A673 (cell line): Measurements from ENCODE around the gene FGD6.

ENCODE experiments used
- EZH2 ChIP-seq: fragments of 200-600 bp; sonication (generic); IDR thresholded peaks from 2 replicates; pipeline ENCODE4 v1.6.1; 2017; ENCODE audit warnings: borderline replicate concordance, low read depth, mild to moderate bottlenecking, mixed read lengths, antibody characterized with exemption, low read length; ENCODE audit not compliant: poor library complexity, severe bottlenecking
- TF ChIP-seq, protein P1 (sequence below): fragments of 300-800, 200-600 bp; sonication (generic); conservative IDR thresholded peaks from 2 replicates; pipeline ENCODE4 v1.5.1; 2017; ENCODE audit warnings: low read depth, mild to moderate bottlenecking, antibody characterized with exemption, low read length, moderate library complexity, mixed read lengths

DNA sequence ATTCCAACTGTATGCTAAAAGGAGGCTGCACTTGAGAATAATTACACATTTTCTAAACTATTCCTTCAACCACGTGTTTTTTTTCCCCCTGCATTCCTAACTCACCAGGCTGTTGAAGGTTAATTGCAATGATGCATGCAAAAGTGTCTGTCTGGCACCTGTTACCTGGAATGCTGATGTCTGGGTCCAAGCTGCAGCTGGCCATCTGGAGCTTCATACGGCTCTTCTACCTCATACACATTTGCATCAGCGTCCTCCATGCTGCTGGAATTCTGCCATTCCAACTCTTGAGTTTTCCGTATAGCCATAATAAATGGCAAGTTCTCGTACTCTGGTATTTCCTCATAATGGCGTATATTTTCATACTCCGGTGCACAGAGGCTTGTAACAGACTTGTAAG is 8.6 kb downstream of the FGD6 start:
- TF ChIP-seq EZH2: no peak
- TF ChIP-seq, protein P1, sequence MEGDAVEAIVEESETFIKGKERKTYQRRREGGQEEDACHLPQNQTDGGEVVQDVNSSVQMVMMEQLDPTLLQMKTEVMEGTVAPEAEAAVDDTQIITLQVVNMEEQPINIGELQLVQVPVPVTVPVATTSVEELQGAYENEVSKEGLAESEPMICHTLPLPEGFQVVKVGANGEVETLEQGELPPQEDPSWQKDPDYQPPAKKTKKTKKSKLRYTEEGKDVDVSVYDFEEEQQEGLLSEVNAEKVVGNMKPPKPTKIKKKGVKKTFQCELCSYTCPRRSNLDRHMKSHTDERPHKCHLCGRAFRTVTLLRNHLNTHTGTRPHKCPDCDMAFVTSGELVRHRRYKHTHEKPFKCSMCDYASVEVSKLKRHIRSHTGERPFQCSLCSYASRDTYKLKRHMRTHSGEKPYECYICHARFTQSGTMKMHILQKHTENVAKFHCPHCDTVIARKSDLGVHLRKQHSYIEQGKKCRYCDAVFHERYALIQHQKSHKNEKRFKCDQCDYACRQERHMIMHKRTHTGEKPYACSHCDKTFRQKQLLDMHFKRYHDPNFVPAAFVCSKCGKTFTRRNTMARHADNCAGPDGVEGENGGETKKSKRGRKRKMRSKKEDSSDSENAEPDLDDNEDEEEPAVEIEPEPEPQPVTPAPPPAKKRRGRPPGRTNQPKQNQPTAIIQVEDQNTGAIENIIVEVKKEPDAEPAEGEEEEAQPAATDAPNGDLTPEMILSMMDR: no peak
